Subcutaneous adipose tissue (tissue), 4 donors: ENCODE data around the gene DNAJC1. TPM values are rescaled to one million over a fixed set of nuclear protein-coding genes. Genes with fewer than 3 reads are reported as not detected.

Experiments used
- CTCF ChIP-seq: fragments of 450-650 bp; IDR thresholded peaks from one replicate; pipeline ENCODE4 v1.5.1; 2016; ENCODE audit warnings: low read depth, mild to moderate bottlenecking, control low read depth, antibody characterized with exemption, moderate library complexity
- total RNA-seq, 4 donors: library from RNA; depleted of rRNA; stranded (reverse); fragments of >200 nt; gene quantifications; one replicate each; pipeline ENCODE4 v1.1.0, GENCODE V29; 2016

DNAJC1 gene
- total RNA-seq, 4 donors from 2014 or later = 24.0 to 75.8 (median 56.0) TPM

GRCh38 chr10:21814866-21815265 is 188.7 kb downstream of the DNAJC1 start:
- TF ChIP-seq CTCF = no peak

- no peak for TF ChIP-seq CTCF
Observed at GRCh38 chr10:21813946-21814345, 189.6 kb downstream of the DNAJC1 start.

GRCh38 chr10:21811245-21811585 is 192.3 kb downstream of the DNAJC1 start:
- no peak for TF ChIP-seq CTCF

- TF ChIP-seq CTCF = no peak
Observed at GRCh38 chr10:21810582-21811244, 192.8 kb downstream of the DNAJC1 start.

- TF ChIP-seq CTCF = no peak
Observed at GRCh38 chr10:21808550-21808949, 195.0 kb downstream of the DNAJC1 start.

- no peak for TF ChIP-seq CTCF
Observed at GRCh38 chr10:21807180-21807579, 196.3 kb downstream of the DNAJC1 start.

GRCh38 chr10:21803374-21803773 is 200.2 kb downstream of the DNAJC1 start:
- TF ChIP-seq CTCF = no peak
